ENCODE data around the gene STYXL2. TPM values are rescaled to one million over a fixed set of nuclear protein-coding genes. Genes with fewer than 3 reads are reported as not detected.

The STYXL2 gene
- total and polyA plus RNA-seq, 2 donors (not counting 3 experiments of a cell fraction or from before 2014, with no cell fraction given): not detected

- TF ChIP-seq POLR2AphosphoS5 (IDR thresholded peaks at IDR 0.05; ENCODE audit: insufficient read depth, low read depth, low read length) (no peak), FOS (IDR thresholded peaks at IDR 0.05; ENCODE audit: borderline replicate concordance, insufficient read depth, low read length) (no peak), EZH2 (IDR thresholded peaks at IDR 0.05; ENCODE audit: borderline replicate concordance, low read depth, low read length, severe bottlenecking) (no peak), MYC (IDR thresholded peaks at IDR 0.05; ENCODE audit: low read depth, low read length) (no peak), POLR2A (IDR thresholded peaks at IDR 0.05; ENCODE audit: low read depth, low read length) (no peak), MAX (IDR thresholded peaks at IDR 0.05; ENCODE audit: insufficient read depth, insufficient read length) (no peak), CTCF (IDR thresholded peaks at IDR 0.05; ENCODE audit: extremely low read depth in 1 of 2, insufficient read depth in 1 of 2, low read depth in 1 of 2, low read length in 2 of 2) (no peak), JUN (IDR thresholded peaks at IDR 0.05; ENCODE audit: borderline replicate concordance, insufficient read depth, insufficient read length, low read depth) (no peak), GATA2 (IDR thresholded peaks at IDR 0.05; ENCODE audit: insufficient read depth, insufficient read length, low read depth, low read length) (no peak)
- H3K27me3 ChIP-seq (ENCODE audit: control insufficient read depth in 2 of 2, insufficient read depth in 2 of 2, low read length in 2 of 2): peaks cover 0 to 2% of the 10 kb centered on the region in 2 experiments
- no peaks in the 10 kb centered on the region for H3K9me3 ChIP-seq (replicated peaks; ENCODE audit: control insufficient read depth, insufficient read depth, low read length)
- H3K4me3 ChIP-seq (replicated peaks in 1 of 3; ENCODE audit: insufficient read depth in 1 of 3, low read depth in 1 of 3, low read length in 3 of 3): no peak overlapping the region
- intact Hi-C loops (cut with micrococcal nuclease) (no loop called here), dilution Hi-C loops (cut with MboI; ENCODE audit: extremely low pct_ligation_motif_present, low sequenced_read_pairs) (no loop called here)
- no peaks in the 10 kb centered on the region for H3K4me1 ChIP-seq (ENCODE audit: control insufficient read depth, extremely low read depth, insufficient read depth, low read length)
- FAIRE-seq: no peak
- H3K27ac ChIP-seq (ENCODE audit: insufficient read depth, low read depth, low read length): no peak overlapping the region
- H3K36me3 ChIP-seq (ENCODE audit: control insufficient read depth in 2 of 2, extremely low read depth in 1 of 2, insufficient read depth in 2 of 2, low read length in 2 of 2): no peaks in the 10 kb centered on the region
- POLR2A ChIA-PET: no interaction called here
- BruUV-seq (replicated peaks): no TSS peak
- no peak overlapping the region for H2AFZ ChIP-seq (ENCODE audit: low read depth, low read length)
- no peak for DNase-seq (ENCODE audit: low read depth, low spot score)
- no peak overlapping the region for H3K9ac ChIP-seq (replicated peaks; ENCODE audit: extremely low read depth, insufficient read depth, low read length)
- H4K20me1 ChIP-seq (replicated peaks; ENCODE audit: control insufficient read depth, extremely low read depth, insufficient read depth, low read length): no peaks in the 10 kb centered on the region
- H3K79me2 ChIP-seq (ENCODE audit: control insufficient read depth, insufficient read depth, low read length): no peaks in the 10 kb centered on the region
- H3K4me2 ChIP-seq (ENCODE audit: insufficient read depth, low read length): no peak overlapping the region
- no peaks in the 10 kb centered on the region for H3K9me1 ChIP-seq (replicated peaks; ENCODE audit: control insufficient read depth, extremely low read depth, insufficient read depth, low read length)
- CTCF ChIA-PET: no interaction called here
Measured at GRCh38 chr1:167082511-167083027, 11.3 kb upstream of the STYXL2 start.

Data from endothelial cell of umbilical vein (primary cell).